Right lung (tissue), 5 donors: Measurements from ENCODE around the gene CLIC2. TPM values are rescaled to one million over a fixed set of nuclear protein-coding genes. Genes with fewer than 3 reads are reported as not detected.

Experiments used
- DNase-seq, 2 donors: peaks; one replicate each; pipeline ENCODE4 v3.0.0-alpha.2; 2013
- polyA plus RNA-seq, 5 donors: library from polyadenylated mRNA; unstranded; fragments of 120-200 nt; gene quantifications; one replicate each; pipeline versions ENCODE4 v1.2.1 to v1.2.3, GENCODE V29; 2013; ENCODE audit warnings: inconsistent platforms in 1 of 5, low replicate concordance in 1 of 5; ENCODE audit not compliant: insufficient read length in 5 of 5, insufficient read depth in 1 of 5

The CLIC2 gene
- polyA plus RNA-seq, 5 donors = 9.1 to 12.4 (median 9.9) TPM

DNA sequence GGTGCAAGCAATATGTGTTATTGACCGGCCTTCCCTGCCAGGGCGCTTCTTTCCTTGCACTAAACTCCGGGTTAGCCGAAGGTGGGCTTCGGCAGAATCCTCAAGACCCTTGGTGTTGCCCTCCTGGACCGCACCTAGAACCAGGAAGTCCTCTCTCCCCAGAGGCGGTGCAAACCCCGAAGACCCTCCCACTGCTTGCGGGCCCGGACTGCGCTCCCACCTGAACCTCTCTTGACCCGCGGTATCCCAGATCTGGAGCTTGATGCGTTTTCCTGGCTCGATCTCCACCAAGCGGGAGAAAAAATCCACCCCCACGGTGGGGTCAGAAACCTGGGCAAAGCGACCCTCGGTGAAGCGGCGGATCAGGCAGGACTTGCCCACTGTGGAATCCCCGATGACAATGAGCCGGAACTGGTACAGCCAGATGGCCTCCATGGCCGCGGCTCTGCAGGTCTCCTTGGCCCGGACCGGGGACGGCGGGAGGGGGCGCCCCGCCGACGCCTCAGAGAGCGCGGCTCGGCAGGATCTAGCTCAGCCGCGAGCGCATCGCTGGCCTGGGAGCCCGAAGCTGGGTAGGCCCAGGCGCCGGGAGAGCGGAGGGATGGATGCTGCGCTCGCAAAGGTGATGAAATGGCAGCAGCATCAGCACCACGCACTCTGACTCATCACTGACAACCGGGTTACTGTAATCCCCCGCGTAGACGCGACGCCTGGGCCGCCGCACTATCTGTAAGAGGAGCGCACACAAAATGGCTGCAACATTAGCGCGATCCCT, 70.4 kb downstream of the CLIC2 start, which contains the start of gene RAB39B:
Gene RAB39B, minus strand, starts transcription at position 638 of the 775 bp plus-strand sequence. Its CDS starts 203 bp downstream, at position 435.
- DNase-seq = peak in 1 of 2 donors; percentile 7

DNA sequence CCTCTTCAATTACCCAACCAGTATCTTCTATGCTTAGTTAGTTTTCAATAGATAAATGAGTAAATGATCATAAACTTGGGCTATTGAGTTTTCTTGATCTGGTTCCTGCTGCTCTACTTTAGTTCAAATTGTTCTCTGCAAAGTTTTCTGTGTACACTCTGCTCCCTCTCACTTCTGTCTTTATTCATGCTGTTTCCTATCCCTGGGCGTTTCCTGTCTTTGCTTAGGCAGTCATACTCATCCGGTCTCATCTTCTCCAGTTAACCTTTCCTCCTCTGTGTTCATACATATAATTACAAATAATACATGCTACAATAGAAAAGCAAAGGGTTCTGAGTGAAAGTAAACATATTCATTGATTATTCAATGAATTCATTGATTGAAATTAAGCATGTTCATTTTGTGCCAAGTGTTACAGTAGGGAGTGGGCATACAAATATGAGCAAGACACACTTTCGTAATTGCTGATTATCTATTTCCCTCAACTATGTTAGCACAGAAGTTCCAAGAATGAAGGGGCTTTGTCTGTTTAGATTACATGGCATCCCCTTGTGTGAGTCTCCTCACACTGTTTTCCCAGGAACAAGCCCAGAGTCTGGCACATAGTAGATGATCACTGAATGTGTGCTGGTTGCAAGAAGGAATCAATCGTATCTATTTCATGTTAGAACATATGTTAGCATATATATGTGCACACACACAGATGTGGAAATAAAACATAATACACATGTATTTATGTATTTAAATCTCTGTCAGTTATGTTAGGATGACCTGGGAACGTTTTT, 71.3 kb downstream of the CLIC2 start:
- DNase-seq = no peak

DNA sequence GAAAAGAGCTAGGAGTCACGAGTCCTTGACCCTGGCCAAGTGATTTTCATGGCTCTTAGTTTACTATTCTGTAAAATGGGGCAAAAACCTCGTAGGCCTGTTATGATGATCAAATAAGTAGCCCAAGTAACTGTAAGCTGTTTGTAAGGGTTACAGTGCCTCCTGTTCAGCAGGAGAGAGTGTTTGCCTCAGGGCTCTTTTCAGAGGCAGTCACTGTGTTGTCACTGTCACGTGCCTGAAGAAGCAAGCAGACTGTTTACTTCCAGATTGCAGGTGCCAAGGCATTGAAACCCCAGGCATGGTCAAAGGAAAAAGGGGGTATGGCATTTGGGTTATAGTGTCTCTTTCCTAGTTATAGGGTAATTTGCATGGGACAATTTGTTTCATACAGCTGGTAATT, 74.7 kb downstream of the CLIC2 start:
- no peak for DNase-seq

DNA sequence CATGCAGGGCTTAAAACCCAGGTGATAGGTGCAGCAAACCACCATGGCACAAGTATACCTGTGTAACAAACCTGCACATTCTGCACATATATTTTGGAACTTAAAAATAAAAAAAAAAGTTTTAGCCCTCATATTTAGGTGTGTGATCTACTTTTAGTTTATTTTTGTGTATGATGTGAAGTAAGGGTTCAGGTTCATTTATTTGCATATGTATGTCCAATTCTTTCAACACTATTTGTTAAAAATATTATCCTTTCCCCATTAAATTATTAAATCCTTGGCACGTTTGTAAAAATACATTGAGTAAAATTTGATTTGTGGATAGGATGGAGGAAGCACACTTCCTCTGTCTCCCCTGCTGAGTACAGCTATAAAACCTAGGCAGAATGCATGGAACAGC, 83.0 kb downstream of the CLIC2 start:
- DNase-seq = no peak

DNA sequence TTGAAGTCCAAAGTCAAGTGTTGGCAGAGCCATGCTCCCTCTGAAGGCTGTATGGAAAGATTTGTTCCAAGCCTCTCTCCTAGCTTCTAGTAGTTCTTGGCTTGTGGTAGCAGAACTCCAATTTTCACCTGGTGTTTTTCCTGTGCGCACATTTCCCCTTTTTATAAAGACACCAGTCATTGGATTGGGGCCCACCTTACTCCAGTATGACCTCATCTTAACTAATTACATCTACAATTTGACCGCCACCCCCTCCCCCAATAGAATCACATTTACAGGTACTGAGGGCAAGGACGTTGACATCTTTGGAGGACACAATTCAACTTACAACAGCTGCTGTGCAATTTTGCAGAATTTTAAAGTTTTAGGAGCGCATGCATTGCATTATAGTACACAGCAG, 86.9 kb downstream of the CLIC2 start:
- DNase-seq = no peak

DNA sequence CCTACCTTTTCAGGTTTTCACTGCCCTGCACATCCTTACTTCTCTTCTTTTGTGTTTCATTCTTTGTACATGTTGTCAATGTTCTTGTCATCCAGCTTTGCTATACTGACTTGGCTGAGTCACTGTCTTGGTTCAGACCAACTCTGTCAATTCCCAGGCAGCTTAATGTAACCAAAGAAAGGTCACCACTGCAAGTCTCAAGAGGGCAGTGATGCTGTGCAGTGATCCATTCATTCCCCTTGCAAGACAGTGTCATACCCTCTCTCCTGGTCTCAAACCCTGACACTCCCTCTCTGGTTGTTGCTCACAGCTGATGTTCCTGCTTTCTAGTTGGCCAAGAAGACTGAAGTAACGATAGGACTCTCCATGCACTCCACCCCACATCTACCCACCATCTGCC, 87.7 kb downstream of the CLIC2 start:
- no peak for DNase-seq

DNA sequence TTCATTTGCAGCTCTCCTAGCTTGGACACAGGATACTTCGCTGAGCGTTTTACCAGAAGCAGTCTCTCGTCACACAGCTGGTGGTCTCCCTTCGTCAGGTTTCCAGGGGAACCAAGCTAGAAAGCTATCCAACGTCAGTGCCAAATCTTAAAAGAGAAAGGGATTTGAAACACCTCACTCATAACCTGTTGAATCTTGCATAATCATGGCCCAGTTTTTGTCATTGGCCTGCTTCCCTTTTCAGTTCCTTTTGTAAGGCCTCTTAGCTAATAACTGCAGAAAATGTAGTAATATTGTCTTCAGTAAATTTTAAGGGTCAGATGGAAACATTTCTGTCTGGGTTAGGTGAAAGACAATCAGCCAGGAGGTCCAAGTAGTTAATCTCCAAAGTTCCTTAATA, 92.1 kb downstream of the CLIC2 start:
- DNase-seq = no peak

DNA sequence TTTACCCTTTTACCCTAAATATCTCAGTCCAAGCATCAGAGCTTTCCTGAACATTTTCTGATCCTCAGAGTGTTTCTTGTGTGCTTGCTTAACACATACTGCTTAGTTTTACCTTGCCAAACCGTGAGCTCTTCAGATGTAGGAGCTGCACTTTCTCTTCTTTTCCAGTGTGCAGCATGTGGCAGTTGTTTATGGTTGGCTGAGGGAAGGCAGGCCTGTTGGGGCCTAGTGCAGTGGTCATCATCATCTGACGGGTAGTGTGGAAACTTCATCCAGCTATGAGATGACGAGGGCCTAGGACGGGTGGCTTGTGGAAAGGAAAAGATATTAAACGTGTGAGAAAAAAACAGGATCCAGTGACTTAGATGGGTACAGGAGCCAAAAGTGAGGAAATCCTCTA, 96.7 kb downstream of the CLIC2 start:
- DNase-seq = no peak

DNA sequence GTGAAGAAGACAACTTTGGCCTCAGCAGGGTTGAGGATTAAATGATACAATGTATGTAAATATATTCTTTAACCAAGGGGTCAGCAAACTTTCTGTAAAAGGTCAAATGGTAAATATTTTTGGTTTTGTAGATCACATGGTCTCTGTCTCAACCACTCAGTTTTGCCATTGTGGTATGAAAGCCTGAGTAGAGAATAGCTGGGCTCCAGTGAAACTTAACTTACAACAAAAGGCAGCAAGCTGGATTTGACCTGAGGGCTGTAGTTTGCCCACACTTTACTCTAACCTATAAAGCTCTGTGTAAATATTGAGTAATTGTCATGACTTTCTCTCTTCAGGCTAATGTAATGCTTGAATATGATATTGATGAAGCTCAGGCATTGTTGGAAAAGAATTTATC, 98.5 kb downstream of the CLIC2 start:
- no peak for DNase-seq

DNA sequence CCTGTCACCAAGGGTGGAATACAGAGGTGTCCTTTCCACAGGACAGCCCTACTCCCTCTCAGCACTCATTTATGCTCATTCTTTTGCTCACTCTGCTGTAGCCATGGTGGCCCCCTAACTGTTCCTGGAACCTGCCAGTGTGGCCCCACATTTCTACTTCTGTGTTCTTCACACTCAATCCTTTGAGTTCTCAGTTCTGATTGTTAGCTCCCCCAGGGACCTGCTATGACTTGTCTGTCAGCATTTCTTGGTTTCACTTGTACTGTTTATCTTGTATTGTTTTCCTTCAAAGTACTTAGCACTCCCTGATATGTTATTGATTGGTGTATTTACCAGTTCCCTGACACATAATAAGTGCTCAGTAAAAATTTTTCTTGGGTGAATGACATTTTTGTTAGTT, 103.3 kb downstream of the CLIC2 start:
- no peak for DNase-seq

Other genes starting within 250 kb of the CLIC2 start
- gene VBP1, start 118.2 kb downstream of the CLIC2 start, polyA plus RNA-seq = 10 to 100 TPM; 61.6 to 90.1 (median 68.6) TPM
- 1 to 10 TPM in 3 of 5 donors, under 1 TPM in 2; 0.77 to 1.2 (median 1.0) TPM for gene RAB39B, start 70.1 kb downstream of the CLIC2 start, polyA plus RNA-seq
- gene F8A2, start 47.5 kb upstream of the CLIC2 start, polyA plus RNA-seq = not detected
- gene F8A3, start 124.0 kb upstream of the CLIC2 start, polyA plus RNA-seq = 10 to 100 TPM in 2 of 5 donors, 1 to 10 TPM in 2, not detected in 1; 2.6 to 11.6 (median 9.9) TPM